MM.1S (cell line): ENCODE measurements around the gene BCL6.
A peak's percentile ranks its signal among the peaks of the same experiment; 100 is the strongest.

ENCODE experiments used
- DNase-seq: peaks from one replicate; pipeline ENCODE4 v3.0.0-alpha.2; 2015
- H2AFZ ChIP-seq: fragments of 300-600 bp; sonication (generic); 2 replicates; pipeline ENCODE4 v1.6.0; 2016; ENCODE audit warnings: antibody characterized with exemption, low read length
- H3F3A ChIP-seq: fragments of 300-600 bp; sonication (generic); 2 replicates; pipeline ENCODE4 v1.6.1; 2016; ENCODE audit warnings: mild to moderate bottlenecking, antibody characterized with exemption, low read length, moderate library complexity, mixed read lengths; ENCODE audit not compliant: insufficient read depth
- H3K27ac ChIP-seq: fragments of 300-600 bp; sonication (generic); 2 replicates; pipeline ENCODE4 v1.5.1; 2016; ENCODE audit warnings: mild to moderate bottlenecking, low read length
- H3K27me3 ChIP-seq: fragments of 300-600 bp; sonication (generic); replicated peaks from 2 replicates; pipeline ENCODE4 v1.6.0; 2016; ENCODE audit warnings: low read length; ENCODE audit not compliant: insufficient read depth
- H3K36me3 ChIP-seq: fragments of 300-600 bp; sonication (generic); replicated peaks from 2 replicates; pipeline ENCODE4 v1.6.1; 2016; ENCODE audit warnings: mild to moderate bottlenecking, low read length, mixed read lengths; ENCODE audit not compliant: insufficient read depth
- H3K4me1 ChIP-seq: fragments of 300-600 bp; sonication (generic); 2 replicates; pipeline ENCODE4 v1.6.1; 2016; ENCODE audit warnings: low read length, mixed read lengths
- H3K4me2 ChIP-seq: fragments of 300-600 bp; sonication (generic); 2 replicates; pipeline ENCODE4 v1.6.0; 2016; ENCODE audit warnings: low read depth, low read length
- H3K4me3 ChIP-seq: fragments of 300-600 bp; sonication (generic); 2 replicates; pipeline ENCODE4 v1.5.1; 2016; ENCODE audit warnings: low read length, mixed read lengths
- H3K79me2 ChIP-seq: fragments of 300-600 bp; sonication (generic); 2 replicates; pipeline ENCODE4 v1.6.1; 2016; ENCODE audit warnings: mixed run types, low read length, mixed read lengths
- H3K9ac ChIP-seq: fragments of 300-600 bp; sonication (generic); 2 replicates; pipeline ENCODE4 v1.6.1; 2016; ENCODE audit warnings: low read length, mixed read lengths
- H3K9me2 ChIP-seq: fragments of 300-600 bp; sonication (generic); replicated peaks from 2 replicates; pipeline ENCODE4 v1.6.1; 2016; ENCODE audit warnings: mild to moderate bottlenecking, low read length, mixed read lengths; ENCODE audit not compliant: insufficient read depth
- H3K9me3 ChIP-seq: fragments of 300-600 bp; sonication (generic); replicated peaks from 2 replicates; pipeline ENCODE4 v1.6.1; 2016; ENCODE audit warnings: mild to moderate bottlenecking, low read length, mixed read lengths; ENCODE audit not compliant: insufficient read depth
- H4K20me1 ChIP-seq: fragments of 300-600 bp; sonication (generic); 2 replicates; pipeline ENCODE4 v1.6.1; 2016; ENCODE audit warnings: mild to moderate bottlenecking, low read length, moderate library complexity, mixed read lengths; ENCODE audit not compliant: insufficient read depth
- EZH2 ChIP-seq: fragments of 300-600 bp; sonication (generic); optimal IDR thresholded peaks from 2 replicates; pipeline ENCODE3; 2017; ENCODE audit warnings: low read depth, mild to moderate bottlenecking, antibody characterized with exemption, low read length, mixed read lengths
- EZH2phosphoT487 ChIP-seq: fragments of 300-600 bp; sonication (generic); IDR thresholded peaks from 2 replicates; pipeline ENCODE4 v1.6.1; 2018; ENCODE audit warnings: antibody characterized with exemption, low read length
- TF ChIP-seq, protein P1 (sequence below): fragments of 300-600 bp; sonication (generic); IDR thresholded peaks from 2 replicates; pipeline ENCODE4 v1.5.1; 2016; ENCODE audit warnings: antibody characterized with exemption, low read length, mixed read lengths

BCL6 gene

GRCh38 chr3:187739094-187739560 is 6.1 kb downstream of the BCL6 start:
- Histone ChIP-seq H4K20me1 (no peaks in the 10 kb centered on the region), H2AFZ (peak overlapping the region; percentile 83), H3K27me3 (peaks cover 34% of the 10 kb centered on the region), H3K4me3 (peak overlapping the region; percentile 75), H3K79me2 (no peaks in the 10 kb centered on the region), H3K4me2 (peak overlapping the region; percentile 98), H3K9ac (no peak overlapping the region; the same call in 1 of the 2 replicates), H3K9me3 (no peaks in the 10 kb centered on the region), H3K4me1 (peaks cover 10% of the 10 kb centered on the region), H3F3A (peaks cover 13% of the 10 kb centered on the region), H3K9me2 (no peaks in the 10 kb centered on the region), H3K27ac (no peak overlapping the region), H3K36me3 (no peaks in the 10 kb centered on the region)
- TF ChIP-seq, protein P1, sequence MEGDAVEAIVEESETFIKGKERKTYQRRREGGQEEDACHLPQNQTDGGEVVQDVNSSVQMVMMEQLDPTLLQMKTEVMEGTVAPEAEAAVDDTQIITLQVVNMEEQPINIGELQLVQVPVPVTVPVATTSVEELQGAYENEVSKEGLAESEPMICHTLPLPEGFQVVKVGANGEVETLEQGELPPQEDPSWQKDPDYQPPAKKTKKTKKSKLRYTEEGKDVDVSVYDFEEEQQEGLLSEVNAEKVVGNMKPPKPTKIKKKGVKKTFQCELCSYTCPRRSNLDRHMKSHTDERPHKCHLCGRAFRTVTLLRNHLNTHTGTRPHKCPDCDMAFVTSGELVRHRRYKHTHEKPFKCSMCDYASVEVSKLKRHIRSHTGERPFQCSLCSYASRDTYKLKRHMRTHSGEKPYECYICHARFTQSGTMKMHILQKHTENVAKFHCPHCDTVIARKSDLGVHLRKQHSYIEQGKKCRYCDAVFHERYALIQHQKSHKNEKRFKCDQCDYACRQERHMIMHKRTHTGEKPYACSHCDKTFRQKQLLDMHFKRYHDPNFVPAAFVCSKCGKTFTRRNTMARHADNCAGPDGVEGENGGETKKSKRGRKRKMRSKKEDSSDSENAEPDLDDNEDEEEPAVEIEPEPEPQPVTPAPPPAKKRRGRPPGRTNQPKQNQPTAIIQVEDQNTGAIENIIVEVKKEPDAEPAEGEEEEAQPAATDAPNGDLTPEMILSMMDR = no peak
- TF ChIP-seq EZH2 = no peak
- no peak for TF ChIP-seq EZH2phosphoT487
- DNase-seq = peak; percentile 37

DNA sequence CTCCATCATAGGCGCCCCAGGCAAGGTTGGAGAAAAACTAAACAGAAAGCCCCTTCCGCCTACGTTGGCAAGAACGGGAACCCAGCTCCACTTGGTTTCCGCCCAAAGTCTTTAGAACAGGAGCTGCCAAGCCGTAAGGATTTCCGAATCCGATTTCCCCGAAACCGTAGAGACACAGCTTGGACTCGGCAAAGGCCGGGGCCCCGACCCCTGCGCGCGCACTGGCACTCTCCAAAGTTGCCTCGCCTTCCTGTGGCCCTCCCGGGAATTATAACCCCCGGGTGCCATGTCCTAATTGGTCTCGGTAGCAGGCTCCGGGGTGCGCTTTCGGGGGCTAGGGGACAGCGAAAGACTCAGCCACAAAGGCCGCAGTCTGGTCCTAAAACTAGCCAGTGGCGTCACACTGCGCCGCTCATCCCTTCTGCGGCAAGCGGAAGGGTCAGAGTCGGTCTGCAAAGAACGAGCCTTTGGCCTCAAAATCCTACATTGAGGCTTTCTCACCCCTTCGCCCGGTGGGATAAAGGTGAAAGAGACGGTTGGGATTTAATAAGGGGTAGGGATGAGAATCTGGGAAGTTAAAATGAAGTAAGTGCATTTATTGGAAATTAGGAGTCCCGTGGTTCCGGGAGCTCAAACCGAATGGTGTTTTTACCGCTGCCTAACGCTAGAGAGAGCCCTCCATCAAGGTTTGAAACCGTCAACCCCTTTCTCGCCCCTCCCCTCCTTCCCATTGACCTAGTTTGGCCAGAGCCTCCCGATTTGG is 6.8 kb downstream of the BCL6 start:
- Histone ChIP-seq H4K20me1 (no peaks in the 10 kb centered on the region), H3K4me1 (peaks cover 10% of the 10 kb centered on the region), H3K27me3 (peaks cover 34% of the 10 kb centered on the region), H3K9me2 (no peaks in the 10 kb centered on the region), H3F3A (peaks cover 13% of the 10 kb centered on the region), H3K4me3 (peak overlapping the region; percentile 75), H3K36me3 (no peaks in the 10 kb centered on the region), H3K9me3 (no peaks in the 10 kb centered on the region), H3K79me2 (no peaks in the 10 kb centered on the region), H3K27ac (no peak overlapping the region), H3K9ac (peak overlapping the region; percentile 5; the same call in 1 of the 2 replicates), H2AFZ (peak overlapping the region; percentile 83), H3K4me2 (peak overlapping the region; percentile 98)
- TF ChIP-seq, protein P1 = peak; percentile 90
- TF ChIP-seq EZH2phosphoT487 = no peak
- peak; percentile 89 for DNase-seq

DNA sequence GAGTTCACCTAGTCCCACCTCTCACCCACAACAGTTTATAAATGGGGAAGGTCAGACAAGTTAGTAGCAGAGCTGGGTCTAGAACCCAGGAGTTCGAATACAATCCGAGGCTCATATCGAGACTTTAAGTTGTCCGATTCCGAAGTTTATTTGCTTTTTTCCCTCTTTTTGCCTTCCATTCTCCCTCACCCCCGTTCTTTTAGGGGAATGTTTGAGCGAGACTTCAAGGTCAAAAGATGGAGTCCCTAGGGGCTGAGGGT is 7.3 kb downstream of the BCL6 start:
- Histone ChIP-seq H3K9ac (peak overlapping the region; percentile 5; the same call in 1 of the 2 replicates), H3K27me3 (peaks cover 33% of the 10 kb centered on the region), H4K20me1 (no peaks in the 10 kb centered on the region), H3K36me3 (no peaks in the 10 kb centered on the region), H3K4me3 (peak overlapping the region; percentile 75), H3K9me2 (no peaks in the 10 kb centered on the region), H3K27ac (no peak overlapping the region), H3K4me1 (peaks cover 10% of the 10 kb centered on the region), H3K79me2 (no peaks in the 10 kb centered on the region), H3F3A (peaks cover 13% of the 10 kb centered on the region), H3K4me2 (peak overlapping the region; percentile 98), H3K9me3 (no peaks in the 10 kb centered on the region), H2AFZ (peak overlapping the region; percentile 83)
- DNase-seq = peak; percentile 13
- no peak for TF ChIP-seq EZH2
- TF ChIP-seq, protein P1 = no peak
- TF ChIP-seq EZH2phosphoT487 = no peak
